ENCODE results near the gene SEC63. TPM values are rescaled to one million over a fixed set of nuclear protein-coding genes. Genes with fewer than 3 reads are reported as not detected.
A peak's percentile ranks its signal among the peaks of the same experiment; 100 is the strongest.
"Not testable (repeated sequence)": the region's sequence is repeated elsewhere in the genome, so short reads cannot be mapped to it uniquely, and the experiment has no call there.

The SEC63 gene, protein sequence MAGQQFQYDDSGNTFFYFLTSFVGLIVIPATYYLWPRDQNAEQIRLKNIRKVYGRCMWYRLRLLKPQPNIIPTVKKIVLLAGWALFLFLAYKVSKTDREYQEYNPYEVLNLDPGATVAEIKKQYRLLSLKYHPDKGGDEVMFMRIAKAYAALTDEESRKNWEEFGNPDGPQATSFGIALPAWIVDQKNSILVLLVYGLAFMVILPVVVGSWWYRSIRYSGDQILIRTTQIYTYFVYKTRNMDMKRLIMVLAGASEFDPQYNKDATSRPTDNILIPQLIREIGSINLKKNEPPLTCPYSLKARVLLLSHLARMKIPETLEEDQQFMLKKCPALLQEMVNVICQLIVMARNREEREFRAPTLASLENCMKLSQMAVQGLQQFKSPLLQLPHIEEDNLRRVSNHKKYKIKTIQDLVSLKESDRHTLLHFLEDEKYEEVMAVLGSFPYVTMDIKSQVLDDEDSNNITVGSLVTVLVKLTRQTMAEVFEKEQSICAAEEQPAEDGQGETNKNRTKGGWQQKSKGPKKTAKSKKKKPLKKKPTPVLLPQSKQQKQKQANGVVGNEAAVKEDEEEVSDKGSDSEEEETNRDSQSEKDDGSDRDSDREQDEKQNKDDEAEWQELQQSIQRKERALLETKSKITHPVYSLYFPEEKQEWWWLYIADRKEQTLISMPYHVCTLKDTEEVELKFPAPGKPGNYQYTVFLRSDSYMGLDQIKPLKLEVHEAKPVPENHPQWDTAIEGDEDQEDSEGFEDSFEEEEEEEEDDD
- total RNA-seq = 135 TPM

GRCh38 chr6:107957909-107958688 lies at the start of gene SEC63:
Gene SEC63 (minus strand): TSS chr6:107958208. CDS start chr6:107958009, 199 bp downstream.
- peak; percentile 98 for DNase-seq (ENCODE audit: low spot score)
- intact Hi-C loops (cut with DNase I) = no loop called here
- peak; percentile 99 for ATAC-seq

GRCh38 chr6:108005961-108006360 lies 48.0 kb upstream of the SEC63 start:
- intact Hi-C loops (cut with DNase I) = no loop called here
- ATAC-seq (no peak), DNase-seq (ENCODE audit: low spot score) (no peak)

GRCh38 chr6:108004861-108005260 lies 46.9 kb upstream of the SEC63 start:
- no peak for ATAC-seq
- intact Hi-C loops (cut with DNase I) = no loop called here
- DNase-seq (ENCODE audit: low spot score) = no peak

DNA sequence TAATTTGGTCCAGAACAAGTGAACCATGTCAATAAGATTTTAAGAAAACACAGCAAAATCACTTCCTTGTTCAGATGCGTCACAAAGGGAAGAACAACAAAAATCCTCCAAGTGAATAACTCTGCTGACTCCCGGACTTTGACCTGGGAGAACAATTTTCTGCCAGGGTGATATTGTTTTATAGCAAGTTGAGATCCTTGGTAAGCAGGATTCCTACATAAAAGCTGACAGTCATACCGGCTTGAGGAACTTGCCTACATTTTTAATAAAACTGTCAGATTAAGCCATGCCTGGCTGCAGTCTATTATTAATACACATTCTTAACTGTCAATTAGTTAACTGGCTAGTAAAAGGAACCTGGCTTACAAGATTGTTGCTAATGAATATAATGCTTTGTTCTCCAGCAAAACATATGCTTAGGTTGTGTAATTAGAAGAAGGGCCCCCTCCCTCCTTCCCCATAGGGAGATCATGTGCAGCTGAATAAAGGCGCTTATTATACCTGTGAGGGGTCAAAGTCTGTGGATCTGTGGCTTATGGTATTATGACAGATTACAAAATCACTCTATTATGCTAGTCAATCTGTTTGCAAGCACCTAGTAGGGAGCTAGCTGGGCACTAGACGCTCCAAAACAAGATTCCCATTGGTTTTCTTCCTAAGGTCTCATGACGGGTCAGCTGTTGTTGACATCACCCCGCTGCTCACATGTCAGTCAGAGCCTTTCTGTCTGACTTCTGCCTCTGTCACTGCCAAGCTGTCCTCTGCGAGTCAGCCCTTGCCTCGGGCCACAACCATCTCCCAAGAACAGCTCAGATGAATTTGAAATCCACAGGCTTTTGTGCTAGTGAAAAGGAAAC lies 44.6 kb upstream of the SEC63 start:
- DNase-seq (ENCODE audit: low spot score) = no peak
- peak; percentile 83 for ATAC-seq
- intact Hi-C loops (cut with DNase I) = no loop called here

- intact Hi-C loops (cut with DNase I) = no loop called here
- ATAC-seq (no peak), DNase-seq (ENCODE audit: low spot score) (no peak)
These were observed 43.8 kb upstream of the SEC63 start for GRCh38 chr6:108001696-108002231.

DNA sequence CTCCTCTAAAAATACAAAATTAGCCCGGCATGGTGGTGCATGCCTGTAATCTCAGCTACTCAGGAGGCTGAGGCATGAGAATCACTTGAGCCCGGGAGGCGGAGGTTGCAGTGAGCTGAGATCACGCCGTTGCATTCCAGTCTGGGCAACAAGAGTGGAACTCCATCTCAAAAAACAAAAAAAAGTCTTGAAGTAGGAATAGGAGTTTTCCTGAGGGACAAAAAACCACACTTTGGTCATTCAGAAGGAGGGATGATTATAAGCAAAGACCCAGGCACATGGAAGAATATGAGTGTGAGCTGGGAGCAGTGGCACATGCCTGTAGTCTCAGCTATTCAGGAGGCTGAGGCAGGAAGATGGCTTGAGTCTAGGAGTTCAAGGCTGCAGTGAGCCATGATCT lies 42.3 kb upstream of the SEC63 start:
- DNase-seq (ENCODE audit: low spot score); intact Hi-C loops (cut with DNase I); ATAC-seq: not testable (repeated sequence)

GRCh38 chr6:107999341-107999740 lies 41.3 kb upstream of the SEC63 start:
- intact Hi-C loops (cut with DNase I) = no loop called here
- ATAC-seq (no peak), DNase-seq (ENCODE audit: low spot score) (no peak)

- intact Hi-C loops (cut with DNase I) = no loop called here
- ATAC-seq (no peak), DNase-seq (ENCODE audit: low spot score) (no peak)
These were observed 34.0 kb upstream of the SEC63 start for GRCh38 chr6:107991772-107992550.

DNA sequence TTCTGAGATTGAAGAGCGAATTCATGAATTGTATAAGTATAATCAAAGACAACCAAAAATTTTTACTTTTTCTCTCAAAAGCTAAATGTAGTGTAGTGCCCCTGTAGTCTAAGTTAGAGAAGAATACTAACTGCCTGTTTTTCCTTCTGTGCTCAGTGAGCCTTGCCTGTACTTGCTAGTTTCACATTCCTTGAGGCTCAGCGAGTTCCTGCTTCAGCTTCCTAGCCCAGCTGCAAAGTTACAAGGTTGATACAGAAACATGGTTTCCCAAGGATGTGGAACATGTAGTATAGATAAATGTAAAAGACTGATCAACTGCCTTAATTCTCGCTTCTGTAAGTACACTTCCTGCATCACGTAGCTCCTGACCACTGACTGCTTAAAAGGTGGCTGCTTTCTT lies 33.1 kb upstream of the SEC63 start:
- intact Hi-C loops (cut with DNase I) = no loop called here
- ATAC-seq (no peak), DNase-seq (ENCODE audit: low spot score) (no peak)

GRCh38 chr6:107990587-107990986 lies 32.6 kb upstream of the SEC63 start:
- intact Hi-C loops (cut with DNase I); DNase-seq (ENCODE audit: low spot score); ATAC-seq: not testable (repeated sequence)

GRCh38 chr6:107989166-107990094 lies 31.4 kb upstream of the SEC63 start:
- intact Hi-C loops (cut with DNase I) = no loop called here
- ATAC-seq = no peak
- DNase-seq (ENCODE audit: low spot score) = no peak

DNA sequence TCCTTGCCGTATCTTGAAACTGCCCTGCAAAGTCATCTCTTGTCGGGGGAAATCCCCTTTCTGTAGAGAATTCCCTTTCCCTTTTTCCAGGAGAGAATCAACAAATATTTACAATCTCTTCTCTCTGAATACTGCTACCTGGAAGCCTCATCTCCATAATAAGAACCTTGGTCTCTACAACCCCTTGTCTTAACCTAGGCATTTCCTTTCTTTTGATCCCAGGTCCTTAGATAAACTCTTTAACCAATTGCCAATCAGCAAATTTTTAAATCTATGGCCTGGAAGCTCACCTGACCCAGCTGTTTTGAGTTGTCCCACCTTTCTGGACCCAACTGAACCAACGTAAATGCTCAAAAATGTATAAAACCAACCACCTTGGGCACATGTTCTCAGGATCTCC lies 30.6 kb upstream of the SEC63 start:
- DNase-seq (ENCODE audit: low spot score) = no peak
- intact Hi-C loops (cut with DNase I) = no loop called here
- no peak for ATAC-seq

GRCh38 chr6:107987805-107988204 lies 29.8 kb upstream of the SEC63 start:
- intact Hi-C loops (cut with DNase I) = no loop called here
- ATAC-seq = no peak
- no peak for DNase-seq (ENCODE audit: low spot score)

- DNase-seq (ENCODE audit: low spot score) (no peak), ATAC-seq (no peak)
- intact Hi-C loops (cut with DNase I) = no loop called here
These were observed 27.7 kb upstream of the SEC63 start for GRCh38 chr6:107985701-107986100.

GRCh38 chr6:107983811-107984210 lies 25.8 kb upstream of the SEC63 start:
- no peak for ATAC-seq
- intact Hi-C loops (cut with DNase I) = no loop called here

DNA sequence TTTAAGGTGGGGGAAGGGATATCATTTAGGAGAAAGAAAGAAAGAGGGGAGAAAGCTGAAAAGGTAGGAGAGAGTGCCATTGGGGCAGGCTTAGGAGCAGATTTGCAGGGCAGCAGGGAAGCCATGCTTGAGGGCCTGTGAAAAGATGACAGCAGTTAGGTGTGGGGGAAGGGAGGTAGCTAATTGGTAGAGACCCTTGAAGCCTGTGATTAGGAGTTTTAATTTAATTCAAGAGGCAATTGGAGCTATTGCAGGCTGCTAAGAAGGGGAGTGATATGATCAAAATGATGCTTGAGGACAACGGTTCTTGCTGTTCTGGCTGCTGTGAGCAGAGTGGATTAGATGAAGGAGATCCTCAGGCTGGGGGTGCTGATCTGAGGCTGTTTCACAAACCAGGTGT lies 24.5 kb upstream of the SEC63 start:
- intact Hi-C loops (cut with DNase I) = no loop called here
- no peak for DNase-seq (ENCODE audit: low spot score)
- ATAC-seq = no peak

More at GRCh38 chr6:107983811-107984210, 25.8 kb upstream of the SEC63 start:
- no peak for DNase-seq (ENCODE audit: low spot score)

- intact Hi-C loops (cut with DNase I) = no loop called here
- ATAC-seq = no peak
- DNase-seq (ENCODE audit: low spot score) = no peak
These were observed 23.7 kb upstream of the SEC63 start for GRCh38 chr6:107981695-107982094.
